Neural progenitor cell (in vitro differentiated cells): ENCODE results near the gene ORAI1. TPM values are rescaled to one million over a fixed set of nuclear protein-coding genes. Genes with fewer than 3 reads are reported as not detected.

Experiments
- DNase-seq: peaks from one replicate; pipeline ENCODE4 v3.0.0-alpha.2; 2016; ENCODE audit warnings: low spot score
- H2AFZ ChIP-seq: fragments of 200-600 bp; sonication (generic); replicated peaks from 2 replicates; pipeline ENCODE4 v1.6.1; 2016; ENCODE audit warnings: antibody characterized with exemption
- H3F3A ChIP-seq: fragments of 200-600 bp; sonication (generic); 2 replicates; pipeline ENCODE4 v1.6.1; 2016; ENCODE audit warnings: antibody characterized with exemption, low read depth
- H3K27ac ChIP-seq: fragments of 200-600 bp; sonication (generic); 2 replicates; pipeline ENCODE4 v1.5.1; 2016; ENCODE audit warnings: mild to moderate bottlenecking
- H3K27me3 ChIP-seq: fragments of 200-600 bp; sonication (generic); 2 replicates; pipeline ENCODE4 v1.6.1; 2016; ENCODE audit warnings: mild to moderate bottlenecking, moderate library complexity
- H3K36me3 ChIP-seq: fragments of 200-600 bp; sonication (generic); 2 replicates; pipeline ENCODE4 v1.5.1; 2016
- H3K4me1 ChIP-seq: fragments of 200-600 bp; sonication (generic); 2 replicates; pipeline ENCODE4 v1.6.1; 2016; ENCODE audit warnings: mixed run types
- H3K4me2 ChIP-seq: fragments of 200-600 bp; sonication (generic); 2 replicates; pipeline ENCODE4 v1.6.1; 2016
- H3K4me3 ChIP-seq: fragments of 200-600 bp; sonication (generic); 2 replicates; pipeline ENCODE4 v1.5.1; 2016
- H3K79me2 ChIP-seq: fragments of 200-600 bp; sonication (generic); 2 replicates; pipeline ENCODE4 v1.6.1; 2016; ENCODE audit warnings: low read depth
- H3K9ac ChIP-seq: fragments of 200-600 bp; sonication (generic); 2 replicates; pipeline ENCODE4 v1.6.1; 2016
- H3K9me3 ChIP-seq: fragments of 200-600 bp; sonication (generic); 2 replicates; pipeline ENCODE4 v1.5.1; 2016; ENCODE audit warnings: low read depth
- H4K20me1 ChIP-seq: fragments of 200-600 bp; sonication (generic); 2 replicates; pipeline ENCODE4 v1.6.1; 2016; ENCODE audit warnings: low read depth
- H3K27ac Mint-ChIP-seq: 3 replicates; pipeline ENCODE4 v1.8.0; 2021; ENCODE audit warnings: mixed read lengths
- H3K27me3 Mint-ChIP-seq: 2 replicates; pipeline ENCODE4 v1.8.0; 2022; ENCODE audit warnings: low read depth, mild to moderate bottlenecking, inconsistent platforms, moderate library complexity, mixed read lengths; ENCODE audit not compliant: insufficient read depth
- H3K36me3 Mint-ChIP-seq: 3 replicates; pipeline ENCODE4 v1.8.0; 2021; ENCODE audit warnings: mixed read lengths
- H3K4me1 Mint-ChIP-seq: 3 replicates; pipeline ENCODE4 v1.8.0; 2021; ENCODE audit warnings: mixed read lengths
- H3K4me3 Mint-ChIP-seq: 3 replicates; pipeline ENCODE4 v1.8.0; 2021; ENCODE audit warnings: mild to moderate bottlenecking, moderate library complexity, mixed read lengths
- H3K9me3 Mint-ChIP-seq: 3 replicates; pipeline ENCODE4 v1.8.0; 2020; ENCODE audit warnings: mixed read lengths
- CTCF ChIP-seq: fragments of 200-600 bp; sonication (generic); IDR thresholded peaks from 2 replicates; pipeline ENCODE4 v1.5.1; 2017; ENCODE audit warnings: antibody characterized with exemption, mild to moderate bottlenecking
- EZH2 ChIP-seq: fragments of 200-600 bp; sonication (generic); IDR thresholded peaks from 2 replicates; pipeline ENCODE4 v1.6.1; 2017; ENCODE audit warnings: antibody characterized with exemption, mild to moderate bottlenecking, moderate library complexity
- EZH2phosphoT487 ChIP-seq: fragments of 200-600 bp; sonication (generic); IDR thresholded peaks from 2 replicates; pipeline ENCODE4 v1.6.1; 2017; ENCODE audit warnings: antibody characterized with exemption
- total RNA-seq: library from RNA; depleted of rRNA; stranded (reverse); fragments of >200 nt; gene quantifications from 2 replicates; pipeline ENCODE4 v1.2.3, GENCODE V29; 2015; ENCODE audit warnings: low replicate concordance

The ORAI1 gene
- total RNA-seq, 1 donor from 2014 or later = 8.0 TPM

- H3K4me1 ChIP-seq = peaks cover 41% of the 10 kb centered on the region
- peak overlapping the region; percentile 94 for H3K4me3 ChIP-seq
- H3K9me3 ChIP-seq = no peaks in the 10 kb centered on the region
- DNase-seq = peak; percentile 68
- H3K9ac ChIP-seq = peak overlapping the region; percentile 82
- TF ChIP-seq CTCF (no peak), EZH2phosphoT487 (no peak), EZH2 (no peak)
- no peaks in the 10 kb centered on the region for H3K9me3 Mint-ChIP-seq
- peak overlapping the region; percentile 97 for H3K27ac ChIP-seq
- peak overlapping the region; percentile 97 for H3K4me3 Mint-ChIP-seq
- peaks cover 28% of the 10 kb centered on the region for H4K20me1 ChIP-seq
- peaks cover 8% of the 10 kb centered on the region for H3K36me3 Mint-ChIP-seq
- H3K27me3 ChIP-seq = no peaks in the 10 kb centered on the region
- peaks cover 57% of the 10 kb centered on the region for H3K4me1 Mint-ChIP-seq
- no peak overlapping the region for H2AFZ ChIP-seq
- H3K27me3 Mint-ChIP-seq = peaks cover 7% of the 10 kb centered on the region
- peaks cover 94% of the 10 kb centered on the region for H3K79me2 ChIP-seq
- H3K27ac Mint-ChIP-seq = peak overlapping the region; percentile 100
- peaks cover 4% of the 10 kb centered on the region for H3K36me3 ChIP-seq
- peak overlapping the region; percentile 99 for H3K4me2 ChIP-seq
- peaks cover 82% of the 10 kb centered on the region for H3F3A ChIP-seq
Observed at GRCh38 chr12:121578230-121579189, 47.8 kb upstream of the ORAI1 start.

DNA sequence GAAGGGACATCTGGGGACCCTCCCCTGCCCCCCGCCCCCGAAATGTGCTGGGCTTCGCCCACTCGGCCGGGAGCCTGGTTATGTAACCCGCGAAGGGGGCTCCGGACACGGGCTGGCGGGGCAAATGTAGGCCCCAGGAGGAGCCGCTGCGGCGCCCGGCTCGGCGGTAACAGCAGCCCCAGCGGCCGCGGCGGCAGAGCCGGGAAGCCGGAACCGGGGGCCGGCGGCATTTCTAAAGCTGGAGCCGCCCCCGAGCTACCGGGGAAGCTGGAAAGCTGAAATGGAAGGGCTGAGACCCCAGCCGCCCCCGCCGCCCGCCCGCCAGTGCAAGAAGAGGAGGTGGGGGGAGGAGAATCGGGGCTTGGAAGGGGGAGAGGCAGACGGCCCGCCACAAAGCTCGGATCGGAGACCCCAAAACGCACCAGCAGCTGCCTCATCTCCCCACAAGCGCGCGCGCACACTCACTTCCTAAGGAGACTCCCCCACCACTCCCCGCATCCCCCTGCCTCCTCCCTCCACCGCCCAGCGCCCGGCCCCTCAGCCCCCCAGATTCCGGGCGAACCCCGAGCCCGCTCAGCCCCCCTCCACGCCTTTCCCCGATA is 47.0 kb upstream of the ORAI1 start:
- Histone ChIP-seq H3K9me3 (no peaks in the 10 kb centered on the region), H2AFZ (no peak overlapping the region), H4K20me1 (peaks cover 23% of the 10 kb centered on the region), H3K4me2 (peak overlapping the region; percentile 99), H3K27me3 (no peaks in the 10 kb centered on the region), H3K4me3 (peak overlapping the region; percentile 94), H3K36me3 (no peaks in the 10 kb centered on the region), H3F3A (peaks cover 88% of the 10 kb centered on the region), H3K4me1 (peaks cover 46% of the 10 kb centered on the region), H3K27ac (peak overlapping the region; percentile 97), H3K79me2 (peaks cover 94% of the 10 kb centered on the region), H3K9ac (peak overlapping the region; percentile 82)
- TF ChIP-seq EZH2 (no peak), EZH2phosphoT487 (no peak), CTCF (no peak)
- Mint-ChIP-seq H3K4me3 (peak overlapping the region; percentile 97), H3K27ac (peak overlapping the region; percentile 99), H3K9me3 (no peaks in the 10 kb centered on the region), H3K27me3 (peaks cover 7% of the 10 kb centered on the region), H3K4me1 (peaks cover 57% of the 10 kb centered on the region), H3K36me3 (peaks cover 2% of the 10 kb centered on the region)
- peak; percentile 65 for DNase-seq

GRCh38 chr12:121579981-121580868 is 46.1 kb upstream of the ORAI1 start:
- Histone ChIP-seq H3K27ac (peak overlapping the region; percentile 97), H2AFZ (no peak overlapping the region), H3K27me3 (no peaks in the 10 kb centered on the region), H3K36me3 (no peaks in the 10 kb centered on the region), H3K79me2 (peaks cover 94% of the 10 kb centered on the region), H3K4me1 (peaks cover 42% of the 10 kb centered on the region), H3K4me3 (peak overlapping the region; percentile 94), H4K20me1 (peaks cover 14% of the 10 kb centered on the region), H3K9ac (peak overlapping the region; percentile 82), H3K4me2 (peak overlapping the region; percentile 99), H3F3A (peaks cover 84% of the 10 kb centered on the region), H3K9me3 (no peaks in the 10 kb centered on the region)
- Mint-ChIP-seq H3K27me3 (peaks cover 4% of the 10 kb centered on the region), H3K4me1 (peaks cover 48% of the 10 kb centered on the region), H3K4me3 (peak overlapping the region; percentile 97), H3K27ac (peak overlapping the region; percentile 99), H3K36me3 (no peaks in the 10 kb centered on the region), H3K9me3 (no peaks in the 10 kb centered on the region)
- DNase-seq = peak; percentile 92
- TF ChIP-seq EZH2phosphoT487 = no peak
- TF ChIP-seq EZH2 = no peak
- no peak for TF ChIP-seq CTCF
